SK-N-MC (cell line): ENCODE data around the gene HKDC1.
"Not testable (repeated sequence)": the region's sequence is repeated elsewhere in the genome, so short reads cannot be mapped to it uniquely, and the experiment has no call there.

Source experiments
- EZH2 ChIP-seq: fragments of 200-600 bp; sonication (generic); IDR thresholded peaks from one replicate; pipeline ENCODE4 v1.6.1; 2017; ENCODE audit warnings: antibody characterized with exemption
- FOXP2 ChIP-seq: optimal IDR thresholded peaks from 2 replicates; pipeline ENCODE3; 2011; ENCODE audit warnings: mild to moderate bottlenecking, moderate library complexity; ENCODE audit not compliant: insufficient read depth; ENCODE audit errors: extremely low read length, control extremely low read depth
- POLR2AphosphoS5 ChIP-seq: IDR thresholded peaks from 2 replicates; pipeline ENCODE4 v1.6.1; 2012; ENCODE audit warnings: mild to moderate bottlenecking, low read depth, low read length, borderline replicate concordance

- TF ChIP-seq EZH2, POLR2AphosphoS5, FOXP2: not testable (repeated sequence)
Measured at GRCh38 chr10:69175326-69175725, 44.8 kb upstream of the HKDC1 start.
